HCT116 (cell line): ENCODE results near the gene DPH6. TPM values are rescaled to one million over a fixed set of nuclear protein-coding genes. Genes with fewer than 3 reads are reported as not detected.

Experiments
- ATAC-seq: fragments of 200-7000 bp; cut with Tn5 transposase; 2 replicates; pipeline ENCODE4 v1.9.1; 2020; ENCODE audit warnings: mild to moderate bottlenecking, moderate library complexity
- Bru-seq: library from RNA; stranded (reverse); fragments of 400-500 nt; gene quantifications from one replicate; lab custom pipeline; 2021; lab: Mats Ljungman, UMichigan
- BruChase-seq, 2 experiments: library from RNA; stranded (reverse); fragments of 400-500 nt; gene quantifications; one replicate each; lab custom pipeline; 2021; lab: Mats Ljungman, UMichigan
- BruUV-seq: library from RNA; stranded (reverse); fragments of 400-500 nt; replicated peaks from 2 replicates; lab custom pipeline; 2021; lab: Mats Ljungman, UMichigan
- CTCF ChIA-PET: fragments of 300-600 bp; sonication (Branson Sonifier 250); formaldehyde crosslinking; loops from one replicate; lab custom pipeline; 2021; ENCODE audit warnings: antibody characterized with exemption; lab: Charles Lee
- POLR2A ChIA-PET: fragments of 300-600, 350-600 bp; sonication (Branson Sonifier 250); formaldehyde crosslinking; loops from one replicate; lab custom pipeline; 2021; ENCODE audit warnings: antibody characterized with exemption; lab: Charles Lee
- RAD21 ChIA-PET, 2 experiments: fragments of 300-600 bp; sonication (Branson Sonifier 250); formaldehyde crosslinking; loops; one replicate each; lab custom pipeline; 2023; ENCODE audit warnings: low total read pairs in 2 of 2; ENCODE audit not compliant: uncharacterized antibody in 2 of 2, unreplicated experiment in 2 of 2, low non-redundant PET in 1 of 2; lab: Charles Lee
- DNase-seq: peaks from one replicate; pipeline ENCODE4 v3.0.0-alpha.2; 2010; ENCODE audit warnings: low read depth, low spot score
- H2AFZ ChIP-seq: fragments of 200-600 bp; shearing (Covaris generic), sonication (generic); 2 replicates; pipeline ENCODE4 v1.6.1; 2017; ENCODE audit warnings: low read depth, mixed run types, mixed read lengths, antibody characterized with exemption, low read length; ENCODE audit not compliant: poor library complexity, severe bottlenecking
- H3K27ac ChIP-seq: 2 replicates; pipeline ENCODE4 v1.5.1; 2012; ENCODE audit warnings: low read depth, low read length
- H3K27me3 ChIP-seq: fragments of 200-600 bp; sonication (generic); 2 replicates; pipeline ENCODE4 v1.6.1; 2016; ENCODE audit warnings: mixed run types, low read length, mixed read lengths; ENCODE audit not compliant: insufficient read depth
- H3K36me3 ChIP-seq, 2 experiments: fragments of 200-500 bp in 1 of 2; fragments of 200-600 bp in 1 of 2; sonication (Bioruptor generic) in 1 of 2; sonication (generic) in 1 of 2; 2 replicates each; pipeline versions ENCODE4 v1.5.1 to v1.6.1; 2014 to 2016; ENCODE audit warnings: low read length in 2 of 2, inconsistent platforms in 1 of 2, mixed read lengths in 1 of 2, mixed run types in 1 of 2; ENCODE audit not compliant: insufficient read depth in 2 of 2, control insufficient read depth in 1 of 2
- H3K4me1 ChIP-seq, 2 experiments: fragments of 200-600 bp in 1 of 2; sonication (generic) in 1 of 2; 2 replicates each; pipeline versions ENCODE4 v1.5.1 to v1.6.1; 2012 to 2017; ENCODE audit warnings: low read length in 2 of 2, inconsistent platforms in 1 of 2, mild to moderate bottlenecking in 1 of 2, mixed read lengths in 1 of 2, mixed run types in 1 of 2, moderate library complexity in 1 of 2; ENCODE audit not compliant: insufficient read depth in 2 of 2, control insufficient read depth in 1 of 2
- H3K4me2 ChIP-seq: fragments of 200-600 bp; sonication (generic); 2 replicates; pipeline ENCODE4 v1.6.1; 2017; ENCODE audit warnings: mixed run types, low read length, mixed read lengths
- H3K4me3 ChIP-seq, 2 experiments: fragments of 200-600 bp in 1 of 2; sonication (generic) in 1 of 2; replicated peaks in 1 of 2; 2 replicates each; pipeline ENCODE4 v1.5.1; 2011 to 2016; ENCODE audit warnings: low read length in 2 of 2, control low read depth in 1 of 2, low read depth in 1 of 2, mild to moderate bottlenecking in 1 of 2, mixed read lengths in 1 of 2, mixed run types in 1 of 2
- H3K79me2 ChIP-seq: fragments of 200-600 bp; sonication (generic); 2 replicates; pipeline ENCODE4 v1.6.1; 2017; ENCODE audit warnings: mild to moderate bottlenecking, mixed run types, low read length, moderate library complexity, mixed read lengths; ENCODE audit not compliant: insufficient read depth
- H3K9ac ChIP-seq: fragments of 200-600 bp; sonication (generic); 2 replicates; pipeline ENCODE4 v1.6.1; 2016; ENCODE audit warnings: low read length, mixed read lengths
- H3K9me2 ChIP-seq: fragments of 200-600 bp; sonication (generic), shearing (Covaris generic); 2 replicates; pipeline ENCODE4 v1.6.1; 2017; ENCODE audit warnings: mixed run types, mild to moderate bottlenecking, moderate library complexity; ENCODE audit not compliant: insufficient read depth
- H3K9me3 ChIP-seq, 2 experiments: fragments of 200-500 bp in 1 of 2; fragments of 200-600 bp in 1 of 2; sonication (Bioruptor generic) in 1 of 2; sonication (generic) in 1 of 2; 2 replicates each; pipeline ENCODE4 v1.6.1; 2014 to 2017; ENCODE audit warnings: low read length in 2 of 2, mixed read lengths in 2 of 2, inconsistent platforms in 1 of 2, low read depth in 1 of 2, mild to moderate bottlenecking in 1 of 2, mixed run types in 1 of 2, moderate library complexity in 1 of 2; ENCODE audit not compliant: control insufficient read depth in 1 of 2, insufficient read depth in 1 of 2
- H4K20me1 ChIP-seq: fragments of 200-600 bp; sonication (generic), shearing (Covaris generic); 2 replicates; pipeline ENCODE4 v1.6.1; 2017; ENCODE audit warnings: mixed run types, mild to moderate bottlenecking, moderate library complexity; ENCODE audit not compliant: insufficient read depth
- CBX3 ChIP-seq: IDR thresholded peaks from 2 replicates; pipeline ENCODE4 v1.6.1; 2012; ENCODE audit warnings: low read depth
- CEBPB ChIP-seq: IDR thresholded peaks from 2 replicates; pipeline ENCODE4 v1.6.1; 2012; ENCODE audit warnings: low read depth
- EGR1 ChIP-seq: IDR thresholded peaks from 2 replicates; pipeline ENCODE4 v1.6.1; 2012; ENCODE audit warnings: low read depth
- FOSL1 ChIP-seq: IDR thresholded peaks from 2 replicates; pipeline ENCODE4 v1.6.1; 2012; ENCODE audit warnings: low read depth
- JUND ChIP-seq: IDR thresholded peaks from 2 replicates; pipeline ENCODE4 v1.6.1; 2012
- POLR2A ChIP-seq: IDR thresholded peaks from 2 replicates; pipeline ENCODE4 v1.7.0; 2011; ENCODE audit warnings: borderline replicate concordance; ENCODE audit not compliant: insufficient read depth, insufficient read length; ENCODE audit errors: extremely low read depth
- POLR2AphosphoS5 ChIP-seq: IDR thresholded peaks from 2 replicates; pipeline ENCODE4 v1.6.1; 2011; ENCODE audit warnings: mild to moderate bottlenecking, low read depth, low read length, moderate library complexity
- RAD21 ChIP-seq: IDR thresholded peaks from 2 replicates; pipeline ENCODE4 v1.6.1; 2012; ENCODE audit warnings: low read depth, mild to moderate bottlenecking
- REST ChIP-seq: IDR thresholded peaks from 2 replicates; pipeline ENCODE4 v1.6.1; 2012; ENCODE audit warnings: low read depth
- SIN3A ChIP-seq: IDR thresholded peaks from 2 replicates; pipeline ENCODE4 v1.6.1; 2012; ENCODE audit warnings: low read depth
- SP1 ChIP-seq: IDR thresholded peaks from 2 replicates; pipeline ENCODE4 v1.6.1; 2012; ENCODE audit warnings: low read depth
- TCF7L2 ChIP-seq: IDR thresholded peaks from 2 replicates; pipeline ENCODE4 v1.7.0; 2011; ENCODE audit warnings: borderline replicate concordance, inconsistent platforms; ENCODE audit not compliant: insufficient read depth, insufficient read length; ENCODE audit errors: extremely low read depth
- YY1 ChIP-seq: IDR thresholded peaks from 2 replicates; pipeline ENCODE4 v1.6.1; 2011; ENCODE audit warnings: low read length, low read depth, moderate library complexity, mild to moderate bottlenecking; ENCODE audit not compliant: insufficient replicate concordance; ENCODE audit errors: extremely low read depth
- ZBTB33 ChIP-seq: IDR thresholded peaks from 2 replicates; pipeline ENCODE4 v1.6.1; 2011; ENCODE audit warnings: mild to moderate bottlenecking, low read length, moderate library complexity; ENCODE audit not compliant: insufficient replicate concordance; ENCODE audit errors: extremely low read depth
- ZFX ChIP-seq: fragments of 450-650 bp; IDR thresholded peaks from 2 replicates; pipeline ENCODE4 v1.6.1; 2017
- intact Hi-C: fragments of 100-400 bp; cut with micrococcal nuclease; formaldehyde crosslinking; loops from 2 replicates; pipeline ENCODE4 v1.10.0; 2022
- long read RNA-seq: library from polyadenylated mRNA; unstranded; transcript quantifications from one replicate; pipeline ENCODE4 v2.0.0, GENCODE V29; 2021; ENCODE audit not compliant: unreplicated experiment
- polyA plus RNA-seq: library from polyadenylated mRNA; unstranded; fragments of >200 nt; gene quantifications from 2 replicates; pipeline ENCODE4 v1.2.1, GENCODE V29; 2012; ENCODE audit warnings: missing spikeins
- total RNA-seq: library from RNA; stranded (reverse); gene quantifications from one replicate; pipeline ENCODE4 v1.2.1, GENCODE V29; 2021; ENCODE audit not compliant: unreplicated experiment
- TF ChIP-seq, protein P1 (sequence below): IDR thresholded peaks from 2 replicates; pipeline ENCODE4 v1.6.1; 2012

Gene DPH6
- 18.2 TPM for total RNA-seq
- polyA plus RNA-seq, result 14.3 and 19.4 TPM in 2 replicates
- percentile 75 among the genes with signal in this experiment for Bru-seq, nascent RNA
- percentile 47 among the genes with signal in this experiment for BruChase-seq, experiment 1, labeled RNA remaining after a 6-hour chase
- percentile 55 among the genes with signal in this experiment for BruChase-seq, experiment 2, labeled RNA remaining after a 2-hour chase
- long read RNA-seq, transcript DPH6-201 (9 exons, 2,099 nt), result major isoform, 12 of 18 reads
- long read RNA-seq, partial matches to known transcripts, result 0 of 18 reads
- long read RNA-seq, other reads (novel, unspliced or antisense), result 5 of 18 reads

GRCh38 chr15:35545824-35546510 is at the start of gene DPH6:
DPH6 (minus strand) TSS chr15:35546165; CDS start chr15:35546141, 24 bp downstream.
- intact Hi-C loops, result no loop called here

More at GRCh38 chr15:35545824-35546510, at the start of gene DPH6:
- TF ChIP-seq SIN3A (no peak), TCF7L2 (peak; percentile 23), EGR1 (peak; percentile 30; the same call in 1 of the 2 replicates), FOSL1 (no peak), ZBTB33 (peak; percentile 17), POLR2AphosphoS5 (peak; percentile 61; the same call in 1 of the 2 replicates), ZFX (peak; percentile 64), REST (no peak), CEBPB (no peak), RAD21 (no peak), POLR2A (peak; percentile 71), YY1 (peak; percentile 17), JUND (no peak), CBX3 (0 out of 2 replicates have a peak, but pooled peaks have one; percentile 15), SP1 (no peak)
- TF ChIP-seq, protein P1, sequence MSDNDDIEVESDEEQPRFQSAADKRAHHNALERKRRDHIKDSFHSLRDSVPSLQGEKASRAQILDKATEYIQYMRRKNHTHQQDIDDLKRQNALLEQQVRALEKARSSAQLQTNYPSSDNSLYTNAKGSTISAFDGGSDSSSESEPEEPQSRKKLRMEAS, result peak; percentile 84
- TF ChIP-seq, all 23 proteins: peak for 9
- RAD21 ChIA-PET, result no interaction called here
- peak within 1 kb of the TSS; percentile 87 for H3K9ac ChIP-seq
- H3K36me3 ChIP-seq, result no peaks in the 10 kb centered on the region
- no peaks in the 10 kb centered on the region for H4K20me1 ChIP-seq
- CTCF ChIA-PET, result no interaction called here
- no peaks in the 10 kb centered on the region for H3K9me2 ChIP-seq
- H2AFZ ChIP-seq, result peak within 1 kb of the TSS; percentile 55
- peak; percentile 90 for ATAC-seq
- H3K4me3 ChIP-seq, result peak within 1 kb of the TSS; percentile 75 to 80
- H3K27me3 ChIP-seq, result no peaks in the 10 kb centered on the region
- BruUV-seq, result no TSS peak
- POLR2A ChIA-PET, result interaction anchor here (0.9 kb wide), 1 partner anchor 10 kb away, joined by 3 read pairs; no protein-coding TSS in a partner anchor
- H3K4me1 ChIP-seq, result peaks cover 10 to 20% of the 10 kb centered on the region in 2 experiments
- peak within 1 kb of the TSS; percentile 90 for H3K4me2 ChIP-seq
- DNase-seq, result peak; percentile 54
- peak within 1 kb of the TSS; percentile 95 for H3K27ac ChIP-seq
- H3K9me3 ChIP-seq, result no peaks in the 10 kb centered on the region
- H3K79me2 ChIP-seq, result 0 out of 2 replicates have a peak, but pooled peaks cover 15% of the 10 kb centered on the region
